Measurements from ENCODE around the gene NFIX.

DNA sequence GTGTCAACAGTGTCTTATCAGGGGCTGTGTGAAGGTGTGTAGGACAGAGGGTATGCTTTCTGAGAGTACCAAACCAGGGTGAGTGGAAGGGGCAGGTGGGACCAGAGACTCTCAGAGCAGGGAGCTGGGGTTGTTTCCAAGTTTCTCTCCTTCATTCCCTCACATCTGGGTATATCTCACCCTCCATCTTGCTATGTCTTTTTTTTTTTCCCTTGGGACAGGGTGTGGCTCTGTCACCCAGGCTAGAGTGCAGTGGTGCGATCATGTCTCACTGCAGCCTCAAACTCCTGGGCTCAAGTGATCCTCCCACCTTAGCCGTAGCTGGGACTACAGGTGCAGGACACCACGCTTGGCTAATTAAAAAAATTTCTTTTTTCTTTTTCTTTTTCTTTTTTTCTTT lies 15.3 kb upstream of the NFIX start:
- no peak for TF ChIP-seq CTCF (IDR thresholded peaks at IDR 0.05 in 4 of 5, conservative IDR thresholded peaks at IDR 0.05 in 1 of 5)
- no peak for TF ChIP-seq POLR2A (IDR thresholded peaks at IDR 0.05)

All from gastrocnemius medialis (tissue), 4 donors.